ENCODE measurements around the gene AOPEP.

DNA sequence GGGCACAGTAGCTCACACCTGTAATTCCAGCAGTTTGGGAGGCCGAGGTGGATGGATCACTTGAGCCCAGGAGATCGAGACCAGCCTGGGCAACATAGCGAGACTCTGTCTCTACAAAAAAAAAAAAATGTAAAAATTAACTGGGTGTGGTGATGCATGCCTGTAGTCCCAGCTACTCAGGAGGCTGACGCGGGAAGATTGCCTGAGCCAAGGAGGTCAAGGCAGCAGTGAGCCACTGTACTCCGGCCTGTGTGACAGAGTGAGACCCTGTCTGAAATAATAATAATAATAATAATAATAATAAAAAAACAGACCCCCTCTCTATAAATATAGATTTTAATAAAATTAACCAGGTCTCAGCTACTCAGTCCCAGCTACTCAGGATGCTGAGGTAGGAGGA lies 179.7 kb downstream of the AOPEP start:
- TF ChIP-seq, protein P1, sequence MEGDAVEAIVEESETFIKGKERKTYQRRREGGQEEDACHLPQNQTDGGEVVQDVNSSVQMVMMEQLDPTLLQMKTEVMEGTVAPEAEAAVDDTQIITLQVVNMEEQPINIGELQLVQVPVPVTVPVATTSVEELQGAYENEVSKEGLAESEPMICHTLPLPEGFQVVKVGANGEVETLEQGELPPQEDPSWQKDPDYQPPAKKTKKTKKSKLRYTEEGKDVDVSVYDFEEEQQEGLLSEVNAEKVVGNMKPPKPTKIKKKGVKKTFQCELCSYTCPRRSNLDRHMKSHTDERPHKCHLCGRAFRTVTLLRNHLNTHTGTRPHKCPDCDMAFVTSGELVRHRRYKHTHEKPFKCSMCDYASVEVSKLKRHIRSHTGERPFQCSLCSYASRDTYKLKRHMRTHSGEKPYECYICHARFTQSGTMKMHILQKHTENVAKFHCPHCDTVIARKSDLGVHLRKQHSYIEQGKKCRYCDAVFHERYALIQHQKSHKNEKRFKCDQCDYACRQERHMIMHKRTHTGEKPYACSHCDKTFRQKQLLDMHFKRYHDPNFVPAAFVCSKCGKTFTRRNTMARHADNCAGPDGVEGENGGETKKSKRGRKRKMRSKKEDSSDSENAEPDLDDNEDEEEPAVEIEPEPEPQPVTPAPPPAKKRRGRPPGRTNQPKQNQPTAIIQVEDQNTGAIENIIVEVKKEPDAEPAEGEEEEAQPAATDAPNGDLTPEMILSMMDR (conservative IDR thresholded peaks at IDR 0.05 in 1 of 2, IDR thresholded peaks at IDR 0.05 in 1 of 2; ENCODE audit: low read depth in 1 of 2, low read length in 2 of 2): no peak
- TF ChIP-seq EZH2 (IDR thresholded peaks at IDR 0.05; ENCODE audit: low read length, missing control alignments): no peak
